CD4-positive, alpha-beta T cell treated with Interleukin-15 for 1 hour (primary cell): ENCODE data around the gene RGP1.
A peak's percentile ranks its signal among the peaks of the same experiment; 100 is the strongest.

Source experiments
- DNase-seq: peaks from one replicate; pipeline ENCODE4 v3.0.0-alpha.2; 2020

The RGP1 gene, protein sequence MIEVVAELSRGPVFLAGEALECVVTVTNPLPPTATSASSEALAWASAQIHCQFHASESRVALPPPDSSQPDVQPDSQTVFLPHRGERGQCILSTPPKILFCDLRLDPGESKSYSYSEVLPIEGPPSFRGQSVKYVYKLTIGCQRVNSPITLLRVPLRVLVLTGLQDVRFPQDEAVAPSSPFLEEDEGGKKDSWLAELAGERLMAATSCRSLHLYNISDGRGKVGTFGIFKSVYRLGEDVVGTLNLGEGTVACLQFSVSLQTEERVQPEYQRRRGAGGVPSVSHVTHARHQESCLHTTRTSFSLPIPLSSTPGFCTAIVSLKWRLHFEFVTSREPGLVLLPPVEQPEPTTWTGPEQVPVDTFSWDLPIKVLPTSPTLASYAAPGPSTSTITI

DNA sequence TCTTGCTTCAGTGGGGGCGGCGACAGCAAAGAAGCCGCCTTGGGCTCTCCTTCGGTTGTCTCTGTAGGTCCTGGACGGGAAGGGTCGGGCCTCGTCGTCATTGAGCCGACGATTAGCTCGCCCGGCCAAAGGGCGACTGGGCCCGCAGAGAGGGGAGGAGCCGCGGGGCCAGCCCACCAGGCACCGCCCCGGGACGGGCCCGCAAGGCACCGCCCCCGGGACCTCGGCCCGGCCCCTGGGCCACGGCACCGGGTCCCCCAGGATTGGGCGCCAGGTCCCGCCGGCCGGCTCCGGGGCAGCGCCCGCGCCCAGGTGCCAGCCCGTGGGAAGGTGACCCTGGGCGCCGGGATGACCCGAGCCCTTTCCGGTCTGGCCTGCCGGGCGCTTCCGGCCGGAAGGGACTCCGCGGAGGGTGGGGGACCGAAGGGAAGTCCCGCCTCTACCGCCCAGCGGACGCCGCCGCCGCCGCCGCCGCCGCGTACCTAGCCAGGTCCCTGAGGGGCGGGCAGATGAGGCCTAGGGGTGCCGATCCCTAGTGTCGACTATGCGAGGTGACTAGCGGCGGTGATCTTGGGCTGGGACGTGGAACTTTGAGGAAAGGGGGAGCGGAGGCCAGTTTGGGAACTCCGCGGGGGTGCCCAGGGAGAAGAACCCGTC is at the start of gene RGP1, which contains the start of gene GBA2:
RGP1 (plus strand) TSS at position 430 of the 657 bp plus-strand sequence. CDS start 469 bp downstream, outside the sequence.
GBA2 (minus strand) TSS at position 371 of the 657 bp plus-strand sequence. CDS start 524 bp downstream, outside the sequence.
- peak; percentile 66 for DNase-seq

DNA sequence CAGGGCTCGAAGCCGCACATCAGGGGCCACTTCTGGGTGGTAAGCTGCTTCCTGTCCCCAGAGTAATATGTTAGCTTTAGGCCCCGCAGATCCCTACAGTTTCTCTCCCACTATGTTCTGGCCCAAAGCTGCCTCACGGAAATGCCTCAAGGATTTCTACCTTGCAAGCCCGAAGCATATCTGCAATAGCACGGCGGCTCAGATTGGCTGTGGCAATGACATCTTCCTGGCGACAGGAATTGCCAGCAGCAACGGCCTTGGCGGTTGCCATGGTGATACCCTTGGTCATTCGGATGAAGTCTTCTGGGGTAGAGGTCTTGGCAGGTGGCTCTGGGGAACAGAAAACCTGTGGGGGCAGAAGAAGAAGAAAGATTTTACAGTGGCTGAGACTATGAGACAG is 49.1 kb upstream of the RGP1 start:
- no peak for DNase-seq

DNA sequence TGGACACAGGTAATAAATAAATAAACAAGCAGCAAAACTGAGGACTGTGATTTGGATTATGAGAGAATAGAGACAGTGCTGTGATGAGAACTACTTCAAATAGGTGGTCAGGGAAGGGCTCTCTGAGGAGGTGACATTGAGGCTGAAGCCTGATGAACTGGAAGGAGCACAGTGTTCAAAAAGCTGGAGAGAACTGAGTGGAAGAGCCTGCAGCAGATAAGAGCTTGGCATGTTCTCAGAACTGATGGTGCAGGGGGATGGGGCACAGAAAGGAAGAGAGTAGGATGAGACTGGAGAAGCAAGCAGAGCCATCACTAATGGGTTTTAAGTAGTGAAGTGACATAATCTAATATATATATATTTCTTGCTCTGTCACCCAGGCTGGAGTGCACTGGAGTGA is 48.1 kb upstream of the RGP1 start:
- no peak for DNase-seq

DNA sequence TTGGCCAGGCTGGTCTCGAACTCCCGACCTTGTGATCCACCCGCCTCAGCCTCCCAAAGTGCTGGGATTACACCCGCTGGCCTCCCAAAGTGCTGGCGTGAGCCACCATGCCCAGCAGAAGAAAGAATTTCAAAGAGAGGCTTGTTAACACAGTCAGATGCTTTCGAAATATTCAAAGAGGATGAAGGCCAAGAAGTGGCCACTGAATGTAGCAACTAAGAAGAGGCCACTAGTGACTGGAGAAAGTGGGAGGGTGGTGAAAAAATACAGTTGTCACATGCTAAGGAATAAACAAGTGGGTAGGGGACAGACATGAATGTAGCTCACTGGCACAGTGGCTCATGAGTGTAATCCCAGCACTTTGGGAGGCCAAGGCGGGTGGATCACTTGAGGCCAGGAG is 46.4 kb upstream of the RGP1 start:
- DNase-seq, result no peak

DNA sequence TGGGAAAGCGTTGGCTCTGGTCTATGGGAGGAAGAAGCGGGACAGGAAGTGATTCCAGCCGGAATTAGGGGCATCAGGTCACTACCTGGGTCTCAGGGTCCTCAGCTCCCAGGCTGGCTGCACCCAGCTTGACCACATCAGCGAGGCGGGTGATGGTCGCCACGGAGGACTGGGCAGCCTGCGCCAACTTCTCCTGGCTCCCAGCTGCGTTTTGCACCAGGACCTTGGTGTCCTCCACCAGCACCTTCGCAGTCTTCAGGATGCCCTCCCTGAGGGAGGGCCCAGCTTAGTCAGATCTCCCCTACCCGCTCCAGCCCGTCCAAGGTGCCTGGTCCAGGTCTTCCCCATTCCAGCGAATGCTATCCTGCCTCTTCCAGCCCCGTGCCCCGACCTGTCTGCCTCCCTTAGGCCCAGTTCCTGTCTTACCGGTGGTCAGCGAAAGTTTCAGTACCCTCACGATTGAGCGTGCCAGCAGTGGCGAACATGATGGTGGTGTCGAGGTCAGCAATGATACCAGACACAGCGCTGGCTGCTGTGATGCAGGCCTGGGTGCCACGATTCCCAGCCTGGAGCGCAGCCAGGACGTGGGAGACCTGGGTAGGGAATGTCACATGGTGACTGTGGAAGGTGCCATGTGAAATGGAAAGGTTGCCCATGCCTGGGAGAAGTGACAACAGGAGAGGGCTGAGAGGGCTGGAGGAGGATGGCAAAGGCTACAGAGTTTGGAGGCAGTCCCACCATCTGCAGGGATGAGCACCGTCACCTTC is 45.0 kb upstream of the RGP1 start:
- DNase-seq, result no peak

DNA sequence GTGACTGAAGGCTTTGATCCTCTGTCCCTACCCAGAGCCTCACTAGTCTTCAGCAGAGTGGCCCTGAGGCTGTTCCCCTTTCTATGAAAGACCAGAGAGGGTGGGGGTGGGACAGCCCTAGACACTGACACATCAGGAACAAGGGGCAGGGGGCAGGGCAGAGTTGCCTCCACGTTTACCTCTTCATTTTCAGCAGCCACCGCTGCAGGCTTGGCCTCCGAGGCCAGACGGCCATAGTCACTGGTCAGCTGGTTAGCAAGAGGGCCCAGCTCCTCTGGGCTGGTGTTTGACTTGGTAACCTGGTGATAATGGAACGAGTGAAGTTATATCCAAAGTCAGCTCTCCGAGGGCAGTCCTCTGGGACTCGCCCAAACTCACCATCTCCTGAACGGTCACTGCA is 43.7 kb upstream of the RGP1 start:
- DNase-seq, result no peak

DNA sequence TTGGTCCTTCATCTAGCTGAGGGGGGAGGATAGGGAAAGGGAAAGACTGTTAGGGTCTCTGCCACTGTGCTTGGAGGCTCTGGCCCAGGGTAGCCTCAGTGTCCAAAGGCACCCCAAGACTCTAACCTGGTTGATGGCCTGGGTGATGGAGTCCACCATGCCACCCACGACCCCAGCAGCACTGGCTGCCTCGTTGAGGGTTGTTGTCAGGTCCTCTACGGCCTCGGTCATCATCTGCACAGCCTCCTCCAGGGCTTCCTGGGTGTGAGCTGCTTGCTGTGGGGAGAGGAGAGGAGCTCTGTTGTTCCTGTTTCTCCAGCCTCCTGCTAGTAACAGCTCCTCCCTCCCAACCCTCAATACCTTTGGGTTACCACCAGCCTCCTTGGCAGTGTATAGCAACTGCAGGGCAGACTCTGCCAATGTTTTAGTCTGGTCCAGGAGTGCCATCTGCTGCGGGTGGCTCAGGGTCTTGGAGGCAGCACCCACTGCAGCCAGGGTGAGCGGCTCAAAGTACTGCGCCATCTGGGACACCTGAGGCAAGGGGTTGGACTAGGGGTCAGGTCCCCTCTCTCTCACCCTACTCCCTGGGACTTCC is 43.2 kb upstream of the RGP1 start:
- DNase-seq, result no peak

DNA sequence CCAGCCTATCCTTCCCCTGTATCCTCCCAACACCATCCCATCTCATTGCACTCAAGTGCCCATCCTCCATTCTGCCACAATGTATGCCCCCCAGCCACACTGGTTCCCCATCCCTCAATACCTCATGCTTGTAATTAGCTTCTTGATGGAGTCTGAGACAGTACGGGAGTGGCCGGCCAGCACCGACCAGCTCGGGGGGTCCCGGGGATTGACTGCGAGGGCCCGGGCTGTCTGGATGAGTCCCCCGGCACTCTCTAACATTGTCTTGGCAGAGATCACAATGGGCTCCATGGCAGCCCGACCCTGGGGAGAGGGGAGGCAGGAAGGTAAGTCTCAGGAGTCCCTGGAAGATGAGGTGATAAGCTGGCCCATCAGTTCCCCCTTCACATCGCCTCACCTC is 42.1 kb upstream of the RGP1 start:
- no peak for DNase-seq

DNA sequence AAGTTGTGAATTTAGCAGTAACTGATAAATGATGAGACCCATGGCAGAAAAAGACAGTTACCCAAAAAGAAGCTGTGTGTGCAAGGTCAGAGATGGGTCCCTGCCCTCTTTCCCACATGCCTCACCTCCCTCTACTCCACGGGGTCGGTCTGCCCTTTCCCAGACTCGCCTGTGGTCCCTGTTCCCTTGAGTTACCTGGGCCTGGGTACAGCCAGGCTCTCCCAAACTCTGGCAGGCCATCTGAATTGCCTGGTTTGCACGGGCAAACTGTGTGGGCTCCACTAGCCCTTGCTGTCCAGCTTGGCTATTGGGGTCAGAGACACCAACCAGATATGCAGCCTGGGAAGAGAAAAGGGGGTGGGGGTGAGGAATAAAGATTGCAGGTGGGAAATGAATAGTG is 40.9 kb upstream of the RGP1 start:
- no peak for DNase-seq

DNA sequence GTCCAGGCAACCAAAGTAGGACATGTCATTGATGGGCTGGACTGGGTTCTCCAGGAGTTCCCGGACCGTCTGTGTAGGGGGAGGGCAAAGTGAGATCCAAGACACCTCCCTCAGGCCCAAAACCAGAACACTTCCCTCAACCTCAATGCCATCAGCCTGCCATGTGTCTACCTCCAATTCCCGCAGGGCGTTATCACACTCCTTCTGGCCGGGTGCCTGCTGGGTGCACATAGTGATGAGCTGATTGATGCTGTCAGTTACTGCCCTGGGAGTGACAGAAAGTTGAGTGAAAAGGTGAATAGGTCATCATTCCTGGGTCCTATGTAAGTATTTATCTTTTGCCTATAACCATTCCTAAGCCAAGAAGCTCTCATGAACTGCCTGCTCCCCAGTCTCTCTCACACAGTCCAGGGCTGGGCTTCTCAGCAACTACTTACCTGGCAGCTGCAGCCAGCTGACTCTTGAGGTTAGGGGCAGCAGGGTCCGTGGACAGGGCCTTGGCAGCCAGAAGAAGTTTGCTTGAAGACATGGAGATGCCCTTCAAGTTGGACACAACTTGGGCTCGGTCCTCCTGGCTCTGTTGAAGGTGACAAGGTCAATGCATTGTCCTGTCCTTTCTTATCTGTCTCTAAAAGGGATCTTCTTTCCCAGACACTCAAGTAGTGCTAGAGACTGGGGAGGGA is 38.1 kb upstream of the RGP1 start:
- no peak for DNase-seq

DNA sequence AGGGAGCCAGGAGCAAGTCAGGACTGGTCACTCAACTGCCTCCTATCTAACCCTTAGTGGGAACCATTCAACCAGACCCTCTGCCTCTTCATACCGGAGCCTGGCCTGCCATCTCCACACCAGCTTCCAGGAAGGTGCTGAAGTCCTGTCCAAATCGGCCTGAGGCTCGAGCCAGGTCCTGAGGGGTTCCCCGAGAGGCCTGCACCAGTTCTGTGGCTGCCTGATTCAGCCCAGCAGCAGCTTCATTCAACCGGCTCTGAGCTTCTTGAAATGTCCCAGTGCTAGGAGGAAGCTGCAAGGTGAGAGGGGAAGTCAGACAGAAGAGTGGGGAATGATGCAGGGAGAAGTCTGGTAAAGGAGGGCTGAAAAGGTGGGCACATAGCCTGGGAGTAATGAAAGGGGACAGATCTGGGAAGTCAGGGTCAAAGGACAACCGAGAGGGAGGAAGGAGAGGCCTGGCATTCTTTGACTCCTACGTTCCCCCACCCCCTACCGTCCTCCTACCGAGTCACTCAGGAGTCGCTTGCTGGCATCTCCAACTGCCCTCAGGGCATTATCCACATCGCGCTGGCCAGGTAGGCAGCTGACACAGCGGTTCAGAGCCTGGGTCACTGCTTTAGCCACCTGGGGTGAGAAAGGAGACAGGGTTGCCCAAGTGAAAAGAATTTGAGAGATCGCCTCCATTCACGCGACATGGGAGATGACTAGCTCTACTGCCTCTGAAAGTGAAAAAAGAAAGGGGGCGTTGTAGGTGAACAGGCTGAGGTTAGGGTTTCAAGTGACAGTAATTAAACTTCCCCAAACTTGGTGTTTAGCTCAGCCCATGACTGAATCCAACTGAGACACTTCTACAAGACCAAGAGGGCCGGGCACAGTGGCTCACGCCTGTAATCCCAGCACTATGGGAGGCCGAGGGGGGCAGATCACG is 37.3 kb upstream of the RGP1 start:
- DNase-seq, result no peak

DNA sequence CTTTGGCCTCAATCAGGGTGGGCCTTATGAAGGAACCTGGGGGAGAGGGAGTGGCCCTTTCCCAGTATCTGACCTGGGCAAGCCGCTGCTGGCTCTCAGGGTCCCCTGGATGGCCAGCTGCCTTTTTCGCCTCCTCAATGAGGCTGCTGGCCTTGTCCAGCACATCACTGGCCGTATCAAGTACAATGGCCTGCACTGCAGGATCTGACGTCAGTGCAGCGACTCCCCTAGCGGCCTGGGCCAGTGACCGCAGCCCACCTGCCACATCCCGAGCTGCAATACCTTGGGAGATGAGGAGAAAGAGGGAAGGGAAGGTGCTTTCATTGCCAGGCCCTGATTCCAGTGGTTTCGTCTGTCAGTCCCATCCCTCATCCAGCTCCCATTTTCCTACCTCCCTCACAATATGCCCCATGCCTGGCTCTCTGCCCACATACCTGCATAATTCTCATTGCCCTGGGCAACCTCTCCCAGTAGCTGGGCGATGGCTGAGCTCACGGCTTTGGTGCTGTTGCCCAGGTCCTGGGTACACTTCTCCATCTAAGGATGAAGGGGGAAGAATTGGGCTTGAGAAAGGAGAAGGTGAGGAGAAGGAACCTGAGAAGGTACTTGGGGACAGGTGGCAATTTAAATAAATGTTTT is 36.2 kb upstream of the RGP1 start:
- DNase-seq, result no peak

DNA sequence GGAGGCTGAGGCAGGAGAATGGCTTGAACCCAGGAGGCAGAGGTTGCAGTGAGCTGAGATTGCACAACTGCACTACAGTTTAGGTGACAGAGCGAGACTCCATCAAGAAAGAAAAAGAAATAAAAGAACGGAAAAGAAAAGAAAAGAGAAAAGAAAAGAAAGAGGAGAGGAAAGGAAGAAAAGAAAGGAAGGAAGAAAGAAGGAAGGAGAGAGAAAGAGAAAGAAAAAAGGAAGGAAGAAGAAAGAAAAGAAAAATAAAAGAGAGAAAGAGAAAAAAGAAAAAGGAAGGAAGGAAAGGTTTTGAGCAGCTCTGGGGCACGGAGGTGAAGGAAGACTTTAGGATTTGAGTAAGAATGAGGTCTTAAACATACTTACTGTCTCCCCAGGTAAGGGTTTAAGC is 35.5 kb upstream of the RGP1 start:
- no peak for DNase-seq

DNA sequence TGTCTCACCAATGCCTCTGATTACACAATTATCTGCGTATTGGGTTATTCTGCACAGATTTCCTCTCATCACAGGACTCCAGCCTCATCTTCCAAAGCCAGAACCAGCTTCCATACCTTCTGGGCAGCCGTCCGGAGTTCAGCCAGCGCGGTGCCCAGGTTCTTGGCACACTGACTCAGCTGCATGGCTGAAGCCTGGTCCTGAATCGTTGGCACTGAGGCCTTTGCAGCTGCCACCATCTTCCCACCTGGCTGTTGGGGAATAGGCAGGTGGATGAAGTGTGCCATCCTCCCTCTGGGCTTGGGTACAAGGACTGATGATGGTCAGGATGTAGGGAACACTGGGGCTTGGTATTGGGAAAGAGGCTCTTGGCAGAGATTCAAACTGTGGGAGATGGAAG is 35.0 kb upstream of the RGP1 start:
- DNase-seq, result no peak

DNA sequence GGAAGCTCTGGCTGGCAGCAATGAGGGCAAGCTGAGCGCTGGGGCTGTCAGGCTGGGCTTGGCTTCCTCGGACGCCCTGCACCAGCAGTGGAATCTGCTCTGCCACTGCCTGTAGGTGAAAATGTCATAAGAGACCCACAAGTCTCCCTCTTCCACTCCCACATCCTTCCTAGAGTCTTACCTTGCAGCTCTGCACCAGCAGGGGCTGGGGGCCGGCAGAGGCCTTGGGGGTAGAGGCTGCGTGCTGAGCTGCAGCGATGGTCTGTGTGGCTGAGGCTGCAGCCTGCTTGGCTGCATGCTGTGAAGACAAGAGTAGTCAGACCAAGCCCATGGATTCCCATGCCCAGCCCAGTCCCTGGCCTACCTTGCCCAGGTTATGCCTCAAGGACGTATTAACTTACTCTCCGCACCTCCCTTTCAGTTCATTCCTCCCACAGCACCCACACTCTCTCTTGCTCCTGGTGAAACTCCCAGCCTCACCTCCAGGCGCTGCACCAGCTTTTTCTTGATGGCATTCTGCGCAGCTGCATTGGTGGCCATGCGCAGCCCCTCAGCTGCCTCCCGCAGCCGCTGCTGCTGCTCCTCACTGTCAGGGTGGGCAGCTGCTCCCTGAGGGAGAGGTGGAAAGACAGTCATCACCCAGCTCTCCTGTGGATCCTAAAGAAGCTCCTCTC is 34.4 kb upstream of the RGP1 start:
- DNase-seq, result no peak

DNA sequence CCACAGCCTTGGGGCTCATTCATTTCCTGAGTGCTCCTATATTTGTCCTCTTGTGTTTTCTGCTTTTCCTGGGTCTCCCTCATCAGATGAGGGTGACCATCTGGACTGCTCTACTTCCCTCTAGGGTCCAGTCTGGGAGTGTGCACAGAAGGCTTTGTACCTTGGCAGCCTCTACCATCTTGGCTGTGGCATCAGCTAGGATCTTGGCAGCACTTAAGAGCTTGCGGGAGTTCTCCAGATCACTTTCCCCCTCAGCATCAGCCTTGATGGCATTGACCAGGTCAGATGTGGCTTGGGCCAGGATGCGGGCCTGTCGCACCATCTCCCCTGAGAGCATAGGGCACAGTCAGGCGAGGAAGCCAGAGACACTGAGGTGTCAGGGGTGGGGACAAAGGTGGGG is 32.9 kb upstream of the RGP1 start:
- DNase-seq, result no peak

DNA sequence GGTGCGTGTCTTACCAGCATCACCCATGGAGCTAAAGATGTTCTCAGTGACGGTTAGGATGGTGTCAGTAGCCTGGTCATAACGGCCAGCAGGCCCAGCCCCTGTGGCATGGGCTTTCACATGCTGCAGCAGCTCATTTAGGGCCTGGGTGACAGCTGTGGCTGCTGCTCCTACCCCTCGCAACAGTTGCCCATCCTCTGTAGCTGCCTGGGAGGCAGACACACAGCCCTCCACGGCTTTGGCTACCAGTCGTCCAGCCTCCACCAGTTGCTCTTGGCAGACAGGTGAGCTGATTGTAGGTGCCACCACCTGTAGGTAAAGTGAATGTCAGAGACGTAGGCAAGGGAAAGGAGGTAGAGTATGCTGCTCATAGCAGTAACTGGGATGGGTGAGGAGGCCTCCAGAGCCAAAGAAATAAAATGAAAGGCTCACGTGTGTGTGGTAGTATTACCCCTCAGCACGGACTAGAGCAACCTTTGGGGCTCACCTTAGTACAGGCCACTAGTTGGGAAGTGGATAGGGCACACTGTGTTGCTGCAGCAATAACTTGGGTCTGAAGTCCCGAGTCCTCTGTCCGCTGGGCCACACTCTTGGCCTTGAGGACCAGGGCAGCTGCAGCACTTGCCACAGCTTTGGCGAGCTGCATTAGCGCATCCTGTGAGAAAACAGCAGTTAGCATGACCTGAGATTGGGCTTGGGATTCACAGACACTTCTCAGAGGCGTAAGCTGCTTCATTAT is 31.8 kb upstream of the RGP1 start:
- DNase-seq, result no peak

DNA sequence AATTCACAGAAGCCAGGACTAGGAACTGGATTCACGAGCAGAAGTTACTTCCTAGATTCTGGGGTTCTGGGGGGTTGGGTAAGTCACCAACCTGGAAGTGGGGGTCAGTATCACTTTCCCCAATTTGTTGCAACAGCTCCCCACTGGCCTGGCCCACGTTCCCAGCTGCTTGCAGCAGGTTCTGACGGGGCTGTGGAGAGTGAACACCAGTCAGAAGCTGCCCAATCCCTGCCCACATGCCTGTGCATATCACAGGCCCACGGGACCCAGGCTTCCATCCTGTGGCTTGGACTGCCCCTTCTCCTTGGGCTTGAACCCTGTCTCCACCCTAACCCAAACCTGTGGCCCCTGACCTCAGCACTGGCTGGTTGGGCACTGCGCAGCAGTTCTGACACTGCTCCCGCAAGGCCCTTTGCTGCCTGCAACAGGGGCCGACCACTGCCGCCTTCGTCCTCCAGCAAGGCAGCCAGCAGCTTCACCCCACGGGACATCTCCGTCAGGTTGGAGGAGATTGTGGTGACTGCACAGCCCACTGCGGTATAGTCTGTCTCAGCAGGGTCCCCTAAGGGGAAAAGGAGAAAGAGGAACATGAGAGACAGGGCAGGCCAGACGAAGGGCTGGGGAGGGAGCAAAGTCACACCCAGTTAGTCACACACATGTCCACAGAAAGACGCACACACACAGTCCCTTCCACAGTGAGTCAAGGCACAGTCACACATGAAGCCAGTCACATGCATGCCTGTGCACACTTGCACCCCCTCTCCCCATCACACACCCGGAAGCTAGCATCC is 30.2 kb upstream of the RGP1 start:
- DNase-seq, result peak; percentile 66

DNA sequence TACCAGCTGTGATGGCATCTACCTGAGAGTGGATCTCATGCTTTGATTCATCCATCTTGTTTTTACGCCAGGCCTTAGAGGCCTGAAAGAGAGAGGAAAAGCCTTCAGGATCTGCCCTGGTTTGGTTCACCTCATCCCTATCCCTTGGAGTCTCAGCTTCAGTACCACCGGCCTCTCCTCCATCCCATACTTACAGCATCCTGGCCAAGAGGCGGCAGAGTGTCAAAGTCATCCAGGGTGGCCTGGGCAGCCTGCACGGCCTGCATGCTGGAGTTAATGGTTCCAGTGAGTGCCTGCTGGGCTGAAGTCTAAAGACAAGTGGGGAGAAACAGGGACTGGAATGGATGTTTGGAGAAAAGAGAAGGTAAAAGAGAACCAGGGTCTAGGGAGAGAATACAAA is 29.5 kb upstream of the RGP1 start:
- no peak for DNase-seq
